Cardiac septum (tissue), 1 donor: ENCODE data around the gene ZNF254. TPM values are rescaled to one million over a fixed set of nuclear protein-coding genes. Genes with fewer than 3 reads are reported as not detected.
"Not testable (repeated sequence)": the region's sequence is repeated elsewhere in the genome, so short reads cannot be mapped to it uniquely, and the experiment has no call there.

Experiments used
- DNase-seq: peaks from one replicate; pipeline ENCODE4 v3.0.0-alpha.2; 2020; ENCODE audit warnings: low spot score
- intact Hi-C: fragments of 100-400 bp; cut with DNase I; formaldehyde crosslinking; loops from one replicate; pipeline ENCODE4 v1.14.0; 2022
- total RNA-seq: library from RNA; stranded (reverse); fragmentation: NEBNext Ultra II Directional; extraction: Animal tissue kit (Norgen Biotek cat#: 25700); gene quantifications from one replicate; pipeline ENCODE4 v1.2.1, GENCODE V29; 2021
- donor health status: DM: no; HTN: no; CAD: no.

Gene ZNF254
- total RNA-seq, 1 donor from 2014 or later = 11.9 TPM

DNA sequence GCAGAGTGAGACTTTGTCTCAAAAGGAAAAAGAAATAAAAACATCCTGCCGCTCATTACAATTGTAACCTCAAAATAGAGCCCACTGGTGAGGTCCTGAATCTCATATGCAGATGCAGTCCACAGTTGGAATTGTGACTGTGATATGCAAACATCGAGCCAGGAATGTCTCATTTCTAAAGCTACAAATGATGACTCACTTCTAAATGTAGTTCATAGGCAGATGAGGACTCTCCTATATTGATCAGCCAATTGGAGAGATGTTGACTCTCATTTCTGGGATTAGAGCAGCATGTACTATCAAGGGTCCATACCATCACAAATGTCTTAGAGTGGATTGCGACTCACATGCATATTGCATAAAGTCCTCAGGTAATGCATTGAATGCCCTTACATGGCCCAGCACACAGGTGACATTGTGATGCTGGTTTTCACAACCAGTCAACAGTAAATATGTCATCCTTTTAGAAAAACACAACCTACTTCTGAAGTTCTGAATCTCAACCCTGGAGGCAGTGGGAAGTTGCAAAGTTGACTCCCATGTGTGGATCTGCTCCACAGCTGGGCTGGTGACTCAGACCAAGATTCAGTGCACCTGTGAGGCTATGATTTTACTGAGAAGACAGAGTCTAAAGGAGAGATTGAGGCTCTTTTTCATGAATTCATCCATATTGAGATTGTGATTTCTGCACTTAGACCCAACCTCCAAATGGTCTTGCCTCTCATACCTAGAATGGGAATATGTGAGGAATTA lies 16.9 kb upstream of the ZNF254 start:
- intact Hi-C loops = no loop called here
- DNase-seq = no peak

- DNase-seq = no peak
- intact Hi-C loops = no loop called here
Observed at GRCh38 chr19:24071078-24071477, 15.9 kb upstream of the ZNF254 start.

GRCh38 chr19:24072720-24073119 lies 14.3 kb upstream of the ZNF254 start:
- DNase-seq = no peak
- intact Hi-C loops = no loop called here

- DNase-seq = no peak
- intact Hi-C loops = no loop called here
Observed at GRCh38 chr19:24073807-24074206, 13.2 kb upstream of the ZNF254 start.

GRCh38 chr19:24074720-24075454 lies 12.1 kb upstream of the ZNF254 start:
- intact Hi-C loops = no loop called here

GRCh38 chr19:24075530-24075929 lies 11.5 kb upstream of the ZNF254 start:
- intact Hi-C loops, DNase-seq: not testable (repeated sequence)

More at GRCh38 chr19:24074720-24075454, 12.1 kb upstream of the ZNF254 start:
- no peak for DNase-seq

DNA sequence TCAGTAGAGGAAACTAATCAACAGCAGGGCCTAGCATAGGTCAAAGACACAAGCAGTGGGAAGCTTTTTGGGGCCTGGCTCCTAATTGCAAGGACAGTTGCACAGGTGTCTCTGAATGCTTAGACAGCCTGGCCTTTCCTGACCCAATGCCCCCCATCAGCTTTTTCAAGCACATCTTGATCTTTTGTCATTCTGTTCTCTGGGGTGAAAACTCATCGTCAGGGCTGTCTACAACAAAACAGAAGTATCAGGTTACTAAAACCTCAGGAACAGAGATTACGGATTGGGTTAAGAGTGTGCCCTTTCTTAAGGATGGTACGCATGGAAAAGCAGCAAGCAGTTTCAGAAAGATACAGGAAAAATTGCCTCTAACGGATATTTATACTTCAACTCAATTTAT lies 8.3 kb upstream of the ZNF254 start:
- intact Hi-C loops = no loop called here
- no peak for DNase-seq

- intact Hi-C loops = no loop called here
- no peak for DNase-seq
Observed at GRCh38 chr19:24081056-24081455, 5.9 kb upstream of the ZNF254 start.

DNA sequence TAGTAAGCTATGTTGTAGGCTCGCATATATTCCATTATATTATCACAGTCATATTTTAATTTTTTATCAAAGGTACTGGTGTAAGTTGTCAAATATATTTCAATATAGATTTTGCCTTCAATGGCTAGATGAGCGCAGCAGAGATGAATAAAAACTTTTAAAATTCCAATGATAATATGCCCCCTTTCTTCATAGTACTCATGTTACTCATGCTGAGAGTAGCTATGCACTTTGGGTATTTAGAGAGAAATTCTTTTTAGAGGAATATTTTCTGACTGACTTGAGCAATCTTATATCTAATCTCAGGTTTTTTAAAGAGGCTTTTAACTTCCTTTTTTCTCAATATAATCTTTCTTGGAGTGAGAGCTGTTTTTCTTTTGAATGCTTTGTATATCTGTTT lies 11.4 kb downstream of the ZNF254 start:
- intact Hi-C loops = no loop called here

DNA sequence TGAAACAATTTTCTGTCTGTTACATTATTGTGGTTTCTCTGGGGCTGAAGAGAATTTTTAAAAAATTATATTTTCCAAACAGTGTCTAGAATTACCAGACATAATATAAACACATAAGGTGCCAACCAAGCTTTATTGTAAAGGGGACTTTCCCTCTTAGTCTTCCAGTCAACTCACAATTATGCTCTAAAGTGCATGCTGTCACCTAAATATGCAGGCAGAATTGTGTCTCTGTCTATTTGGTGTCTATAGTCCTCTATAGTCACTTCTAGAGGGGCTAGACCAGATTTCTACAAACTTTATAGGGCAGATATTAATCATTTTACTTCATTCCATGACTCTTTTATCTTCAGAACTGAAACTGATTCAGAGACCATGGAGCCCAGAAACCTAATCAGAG lies 12.8 kb downstream of the ZNF254 start:
- intact Hi-C loops = no loop called here
- DNase-seq = no peak

More for the DNA sequence above, 11.4 kb downstream of the ZNF254 start:
- no peak for DNase-seq

DNA sequence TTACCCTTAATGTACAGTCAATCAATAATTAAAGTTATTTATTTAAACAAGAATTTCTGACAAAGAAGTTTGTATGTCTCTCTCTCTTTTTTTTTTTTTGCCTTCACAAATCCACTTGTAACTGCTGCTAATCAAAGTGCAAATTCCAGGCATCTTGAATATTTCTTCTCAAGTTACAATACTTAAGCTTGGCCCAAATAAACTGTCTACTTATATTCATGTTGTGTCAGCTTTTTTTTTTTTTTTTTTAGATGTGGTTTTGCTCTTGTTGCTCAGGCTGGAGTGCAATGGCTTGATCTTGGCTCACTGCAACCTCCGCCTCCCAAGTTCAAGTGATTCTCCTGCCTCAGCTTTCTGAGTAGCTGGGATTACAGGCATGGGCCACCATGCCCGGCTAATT lies 13.6 kb downstream of the ZNF254 start:
- intact Hi-C loops, DNase-seq: not testable (repeated sequence)

DNA sequence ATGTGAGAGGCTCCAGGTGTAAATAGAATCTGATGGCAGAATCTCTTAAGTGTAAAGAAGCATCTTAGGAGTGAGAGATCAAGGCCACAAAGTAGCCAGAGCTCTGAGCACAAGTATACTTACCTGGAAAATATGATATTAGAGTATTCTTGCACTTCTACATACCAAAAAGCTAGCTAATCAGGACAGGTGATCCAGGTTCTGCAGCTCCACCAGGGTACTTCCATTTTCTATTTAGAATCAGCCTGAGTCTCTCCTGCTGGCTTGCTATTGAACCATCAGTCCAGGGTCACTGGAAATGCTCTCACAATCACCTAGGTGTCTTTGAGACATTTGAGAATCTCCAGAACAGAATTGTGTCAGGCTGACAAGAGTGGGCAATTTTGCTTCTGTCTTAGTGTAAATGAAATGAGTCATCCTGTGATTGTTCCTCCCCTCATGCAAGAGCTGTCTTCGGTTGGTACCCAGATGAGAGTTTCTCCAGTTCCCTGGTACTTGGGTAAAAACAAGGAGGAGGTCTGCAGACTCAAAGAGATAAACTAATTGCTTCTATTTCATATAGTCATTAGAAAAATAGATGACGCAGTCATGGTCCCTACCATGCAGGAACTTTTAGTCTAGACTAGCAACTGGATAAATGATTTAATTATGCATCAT lies 14.6 kb downstream of the ZNF254 start:
- no peak for DNase-seq
- intact Hi-C loops = no loop called here

GRCh38 chr19:24127601-24128000 lies 40.6 kb downstream of the ZNF254 start:
- no peak for DNase-seq
- intact Hi-C loops = no loop called here

DNA sequence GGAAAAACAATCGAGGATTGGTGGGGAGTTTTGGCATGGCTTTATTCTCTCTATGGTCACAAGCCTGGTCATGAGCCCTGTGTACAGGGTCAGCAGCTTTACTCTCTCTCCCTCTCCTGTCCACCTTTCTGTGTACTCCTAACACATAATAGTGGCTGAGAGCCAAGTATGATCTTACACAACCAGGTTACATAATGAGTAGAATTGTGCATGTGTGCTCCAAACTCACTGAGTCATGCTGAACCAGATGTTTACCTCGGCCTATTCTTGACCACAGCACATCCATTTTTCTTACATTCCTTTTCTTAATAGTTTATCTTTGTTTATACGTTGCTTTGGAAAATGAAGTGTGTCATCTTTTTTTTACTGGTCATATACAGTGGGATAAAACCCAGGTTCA lies 53.1 kb downstream of the ZNF254 start:
- DNase-seq = no peak
- intact Hi-C loops = no loop called here

- DNase-seq = no peak
- intact Hi-C loops = no loop called here
Observed at GRCh38 chr19:24140591-24140990, 53.6 kb downstream of the ZNF254 start.

- intact Hi-C loops = no loop called here
- no peak for DNase-seq
Observed at GRCh38 chr19:24141612-24142011, 54.6 kb downstream of the ZNF254 start.

DNA sequence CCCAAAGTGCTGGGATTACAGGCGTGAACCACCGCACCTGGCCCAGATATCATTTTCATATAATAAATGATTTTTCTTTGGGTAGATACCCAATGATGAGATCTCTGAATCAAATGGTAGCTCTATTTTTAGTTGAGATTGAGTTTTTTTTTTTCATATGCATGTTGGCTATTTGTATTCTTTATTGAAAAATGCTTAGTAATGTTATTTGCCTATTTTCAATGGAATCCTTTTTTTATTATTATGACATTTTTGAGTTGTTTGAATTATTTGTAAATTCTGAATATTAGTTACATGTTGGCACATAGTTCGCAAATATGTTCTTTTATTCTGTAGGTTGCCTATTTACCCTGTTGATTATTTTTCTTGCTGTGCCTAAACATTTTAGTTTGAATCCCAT lies 55.8 kb downstream of the ZNF254 start:
- intact Hi-C loops = no loop called here
- DNase-seq = no peak

GRCh38 chr19:24159707-24160106 lies 72.7 kb downstream of the ZNF254 start:
- intact Hi-C loops = no loop called here

DNA sequence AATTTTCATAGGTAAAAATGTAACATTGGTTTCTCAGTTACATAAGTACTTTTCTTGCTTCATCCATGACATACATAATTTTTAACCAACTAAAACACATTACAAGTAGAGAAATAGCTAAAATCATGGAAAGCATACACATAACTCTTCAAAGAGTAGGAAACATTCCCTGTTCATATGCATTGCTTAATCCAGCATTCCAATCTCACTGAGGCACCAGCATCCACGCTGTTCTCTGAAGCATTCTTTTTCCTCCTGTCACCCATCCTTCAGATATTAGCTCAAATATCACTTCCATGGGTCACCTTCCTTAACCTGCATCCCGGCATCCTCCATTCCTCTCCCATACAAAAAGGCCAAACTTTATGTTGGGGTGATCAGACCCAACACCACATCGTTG lies 79.1 kb downstream of the ZNF254 start:
- DNase-seq = no peak
- intact Hi-C loops = no loop called here

More at GRCh38 chr19:24159707-24160106, 72.7 kb downstream of the ZNF254 start:
- no peak for DNase-seq

- no peak for DNase-seq
- intact Hi-C loops = no loop called here
Observed at GRCh38 chr19:24173882-24174281, 86.9 kb downstream of the ZNF254 start.

DNA sequence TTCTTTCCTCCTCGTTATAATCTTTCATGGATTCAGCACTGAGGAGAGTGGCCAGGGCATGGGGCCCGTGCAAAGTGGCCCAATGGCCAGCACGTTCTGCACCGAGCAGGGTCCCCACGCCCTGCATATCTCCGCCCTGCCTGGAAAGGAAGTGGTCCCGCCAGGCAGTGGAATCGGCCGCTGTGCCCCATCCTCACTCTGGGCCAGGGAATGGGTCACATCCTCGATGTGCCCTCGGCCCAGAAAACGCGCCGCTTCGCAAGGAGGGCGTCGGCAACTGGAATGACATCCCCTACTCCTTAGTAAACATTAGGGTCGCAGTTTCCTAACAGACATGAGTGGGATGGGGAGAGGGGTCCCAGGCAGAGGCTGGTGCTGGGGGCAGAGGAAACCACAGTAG lies 90.7 kb downstream of the ZNF254 start:
- no peak for DNase-seq
- intact Hi-C loops = no loop called here
